K562 (cell line): ENCODE results near the gene PTP4A2. TPM values are rescaled to one million over a fixed set of nuclear protein-coding genes. Genes with fewer than 3 reads are reported as not detected.
A peak's percentile ranks its signal among the peaks of the same experiment; 100 is the strongest.

ENCODE experiments used
- CC2D1A ChIP-seq: fragments of 450-650 bp; IDR thresholded peaks from 2 replicates; pipeline ENCODE4 v1.6.1; 2017; ENCODE audit warnings: mild to moderate bottlenecking
- EZH2 ChIP-seq: IDR thresholded peaks from 2 replicates; pipeline ENCODE4 v1.6.1; 2012; ENCODE audit warnings: low read depth, mild to moderate bottlenecking, inconsistent platforms, low read length, borderline replicate concordance
- FOXA3 ChIP-seq, 2 experiments: fragments of 450-650 bp in 1 of 2; sonication (generic) in 1 of 2; formaldehyde crosslinking; IDR thresholded peaks in 1 of 2; conservative IDR thresholded peaks in 1 of 2; 2 replicates each; pipeline versions ENCODE4 v1.4.0 to v1.8.0; 2020 to 2022; ENCODE audit warnings: mild to moderate bottlenecking in 2 of 2, missing genetic modification reagents in 1 of 2
- PYGO2 ChIP-seq: fragments of 450-650 bp; IDR thresholded peaks from 2 replicates; pipeline ENCODE4 v1.6.1; 2016; ENCODE audit warnings: mild to moderate bottlenecking, missing genetic modification characterization, moderate library complexity, missing compliant biosample characterization
- SMAD1 ChIP-seq: fragments of 150-350 bp; IDR thresholded peaks from 2 replicates; pipeline ENCODE4 v1.6.1; 2014; ENCODE audit warnings: low read length, low read depth; ENCODE audit not compliant: partially characterized antibody
- ZNF282 ChIP-seq: sonication (generic); formaldehyde crosslinking; IDR thresholded peaks from 2 replicates; pipeline ENCODE4 v1.8.1; 2023; ENCODE audit warnings: missing genetic modification reagents
- polyA plus RNA-seq, 8 experiments: library from polyadenylated mRNA; depleted of rRNA in 4 of 8; stranded (reverse) in 5 of 8; unstranded in 3 of 8; fragments of >200 nt; fragmentation: Nextera tagmentation in 2 of 8; fragmentation: Illumina TruSeq in 1 of 8; extraction: Ambion mirVana in 2 of 8; extraction: Trizol in 1 of 8; gene quantifications; 2 replicates each; pipeline versions ENCODE4 v1.2.1 to v1.2.3, GENCODE V29; 2011 to 2014; ENCODE audit warnings: inconsistent platforms in 1 of 8, missing spikeins in 1 of 8
- total RNA-seq, 7 experiments: library from RNA; depleted of rRNA in 6 of 7; stranded (reverse); fragments of >200 nt in 6 of 7; fragmentation: Illumina TruSeq in 2 of 7; extraction: Trizol in 2 of 7; gene quantifications; 2 replicates each; pipeline versions ENCODE4 v1.2.1 to v1.2.3, GENCODE V29; 2011 to 2021; ENCODE audit warnings: low replicate concordance in 1 of 7
- TF ChIP-seq, protein P1 (sequence below): sonication (generic); formaldehyde crosslinking; IDR thresholded peaks from 2 replicates; pipeline ENCODE4 v1.8.1; 2023; ENCODE audit warnings: missing genetic modification reagents, mild to moderate bottlenecking, borderline replicate concordance
- TF ChIP-seq, protein P2 (sequence below): fragments of 250-450 bp; sonication (Bioruptor Pico); IDR thresholded peaks from 2 replicates; pipeline ENCODE4 v1.8.0; 2022; ENCODE audit warnings: inconsistent platforms
- TF ChIP-seq, protein P3 (sequence below): sonication (generic); formaldehyde crosslinking; IDR thresholded peaks from 2 replicates; pipeline ENCODE4 v1.8.0; 2022; ENCODE audit warnings: mild to moderate bottlenecking, missing genetic modification reagents
- TF ChIP-seq, protein P4 (sequence below): fragments of 150-350 bp; conservative IDR thresholded peaks from 2 replicates; pipeline ENCODE4 v1.6.1; 2014; ENCODE audit warnings: low read length
- TF ChIP-seq, protein P5 (sequence below): fragments of 450-650 bp; IDR thresholded peaks from 2 replicates; pipeline ENCODE4 v1.6.1; 2017; ENCODE audit warnings: antibody characterized with exemption

PTP4A2 gene
- total and polyA plus RNA-seq, 9 of the 15 experiments (the other 6 are each of a cell fraction or from before 2014, with no cell fraction given) = 197 to 870 (median 480) TPM

DNA sequence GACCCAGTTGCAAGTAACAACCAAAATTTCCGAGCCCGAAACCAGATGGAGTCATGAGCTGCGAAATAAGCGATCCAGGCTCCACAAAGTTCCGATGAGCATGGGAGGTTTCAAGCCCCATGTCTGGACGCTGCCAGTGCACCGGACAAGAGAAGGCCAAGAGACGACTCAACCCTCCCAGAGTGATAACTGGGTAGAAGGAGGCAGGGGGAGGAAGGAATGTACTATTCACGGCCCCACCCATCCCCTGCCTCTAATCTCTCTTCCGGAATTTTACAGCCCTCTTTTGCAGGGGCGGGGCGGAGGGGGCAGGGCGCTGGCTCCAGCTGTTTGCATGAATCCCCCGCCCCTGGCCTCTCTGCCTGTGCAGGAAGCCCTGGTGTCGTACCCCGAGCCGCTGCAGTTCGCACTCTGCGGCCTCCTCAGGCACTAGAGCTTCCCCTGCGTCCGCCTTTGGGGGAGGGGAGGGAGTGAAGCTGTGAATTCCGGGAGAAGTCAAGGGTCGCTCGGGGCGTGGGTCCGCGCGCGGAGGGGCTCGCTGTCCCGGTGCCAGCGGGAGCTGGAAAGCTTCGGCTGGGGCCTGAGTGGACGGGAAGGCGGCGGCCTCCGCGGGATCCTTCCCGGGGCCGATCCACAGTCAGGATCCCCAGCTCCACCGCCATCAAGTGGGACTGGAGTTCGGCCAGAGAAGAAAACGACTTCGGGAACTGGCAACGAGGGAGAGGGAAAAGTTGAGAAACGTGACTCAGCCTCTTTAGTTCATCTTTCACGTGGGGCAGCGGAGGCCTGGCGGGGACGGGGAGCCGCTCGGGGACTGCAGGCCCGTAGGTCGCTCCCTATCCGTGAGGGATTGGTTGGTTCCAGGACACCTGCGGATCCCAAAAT lies 6.3 kb upstream of the PTP4A2 start (continued):
- TF ChIP-seq, protein P1, sequence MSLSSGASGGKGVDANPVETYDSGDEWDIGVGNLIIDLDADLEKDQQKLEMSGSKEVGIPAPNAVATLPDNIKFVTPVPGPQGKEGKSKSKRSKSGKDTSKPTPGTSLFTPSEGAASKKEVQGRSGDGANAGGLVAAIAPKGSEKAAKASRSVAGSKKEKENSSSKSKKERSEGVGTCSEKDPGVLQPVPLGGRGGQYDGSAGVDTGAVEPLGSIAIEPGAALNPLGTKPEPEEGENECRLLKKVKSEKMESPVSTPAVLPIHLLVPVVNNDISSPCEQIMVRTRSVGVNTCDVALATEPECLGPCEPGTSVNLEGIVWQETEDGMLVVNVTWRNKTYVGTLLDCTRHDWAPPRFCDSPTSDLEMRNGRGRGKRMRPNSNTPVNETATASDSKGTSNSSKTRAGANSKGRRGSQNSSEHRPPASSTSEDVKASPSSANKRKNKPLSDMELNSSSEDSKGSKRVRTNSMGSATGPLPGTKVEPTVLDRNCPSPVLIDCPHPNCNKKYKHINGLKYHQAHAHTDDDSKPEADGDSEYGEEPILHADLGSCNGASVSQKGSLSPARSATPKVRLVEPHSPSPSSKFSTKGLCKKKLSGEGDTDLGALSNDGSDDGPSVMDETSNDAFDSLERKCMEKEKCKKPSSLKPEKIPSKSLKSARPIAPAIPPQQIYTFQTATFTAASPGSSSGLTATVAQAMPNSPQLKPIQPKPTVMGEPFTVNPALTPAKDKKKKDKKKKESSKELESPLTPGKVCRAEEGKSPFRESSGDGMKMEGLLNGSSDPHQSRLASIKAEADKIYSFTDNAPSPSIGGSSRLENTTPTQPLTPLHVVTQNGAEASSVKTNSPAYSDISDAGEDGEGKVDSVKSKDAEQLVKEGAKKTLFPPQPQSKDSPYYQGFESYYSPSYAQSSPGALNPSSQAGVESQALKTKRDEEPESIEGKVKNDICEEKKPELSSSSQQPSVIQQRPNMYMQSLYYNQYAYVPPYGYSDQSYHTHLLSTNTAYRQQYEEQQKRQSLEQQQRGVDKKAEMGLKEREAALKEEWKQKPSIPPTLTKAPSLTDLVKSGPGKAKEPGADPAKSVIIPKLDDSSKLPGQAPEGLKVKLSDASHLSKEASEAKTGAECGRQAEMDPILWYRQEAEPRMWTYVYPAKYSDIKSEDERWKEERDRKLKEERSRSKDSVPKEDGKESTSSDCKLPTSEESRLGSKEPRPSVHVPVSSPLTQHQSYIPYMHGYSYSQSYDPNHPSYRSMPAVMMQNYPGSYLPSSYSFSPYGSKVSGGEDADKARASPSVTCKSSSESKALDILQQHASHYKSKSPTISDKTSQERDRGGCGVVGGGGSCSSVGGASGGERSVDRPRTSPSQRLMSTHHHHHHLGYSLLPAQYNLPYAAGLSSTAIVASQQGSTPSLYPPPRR (CRISPR knock-in tag) = peak; percentile 49; the same call in 1 of the 2 replicates
- TF ChIP-seq PYGO2 (tag) (no peak), ZNF282 (CRISPR knock-in tag) (no peak; the same call in 1 of the 2 replicates), FOXA3 (CRISPR knock-in tag; conservative IDR thresholded peaks at IDR 0.05 in 1 of 2, IDR thresholded peaks at IDR 0.05 in 1 of 2) (peak; percentile 4 to 23; a peak in 1 of 4 replicates), CC2D1A (peak; percentile 99), SMAD1 (peak; percentile 92), EZH2 (no peak)
- TF ChIP-seq, protein P2, sequence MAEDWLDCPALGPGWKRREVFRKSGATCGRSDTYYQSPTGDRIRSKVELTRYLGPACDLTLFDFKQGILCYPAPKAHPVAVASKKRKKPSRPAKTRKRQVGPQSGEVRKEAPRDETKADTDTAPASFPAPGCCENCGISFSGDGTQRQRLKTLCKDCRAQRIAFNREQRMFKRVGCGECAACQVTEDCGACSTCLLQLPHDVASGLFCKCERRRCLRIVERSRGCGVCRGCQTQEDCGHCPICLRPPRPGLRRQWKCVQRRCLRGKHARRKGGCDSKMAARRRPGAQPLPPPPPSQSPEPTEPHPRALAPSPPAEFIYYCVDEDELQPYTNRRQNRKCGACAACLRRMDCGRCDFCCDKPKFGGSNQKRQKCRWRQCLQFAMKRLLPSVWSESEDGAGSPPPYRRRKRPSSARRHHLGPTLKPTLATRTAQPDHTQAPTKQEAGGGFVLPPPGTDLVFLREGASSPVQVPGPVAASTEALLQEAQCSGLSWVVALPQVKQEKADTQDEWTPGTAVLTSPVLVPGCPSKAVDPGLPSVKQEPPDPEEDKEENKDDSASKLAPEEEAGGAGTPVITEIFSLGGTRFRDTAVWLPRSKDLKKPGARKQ = no peak
- TF ChIP-seq, protein P3, sequence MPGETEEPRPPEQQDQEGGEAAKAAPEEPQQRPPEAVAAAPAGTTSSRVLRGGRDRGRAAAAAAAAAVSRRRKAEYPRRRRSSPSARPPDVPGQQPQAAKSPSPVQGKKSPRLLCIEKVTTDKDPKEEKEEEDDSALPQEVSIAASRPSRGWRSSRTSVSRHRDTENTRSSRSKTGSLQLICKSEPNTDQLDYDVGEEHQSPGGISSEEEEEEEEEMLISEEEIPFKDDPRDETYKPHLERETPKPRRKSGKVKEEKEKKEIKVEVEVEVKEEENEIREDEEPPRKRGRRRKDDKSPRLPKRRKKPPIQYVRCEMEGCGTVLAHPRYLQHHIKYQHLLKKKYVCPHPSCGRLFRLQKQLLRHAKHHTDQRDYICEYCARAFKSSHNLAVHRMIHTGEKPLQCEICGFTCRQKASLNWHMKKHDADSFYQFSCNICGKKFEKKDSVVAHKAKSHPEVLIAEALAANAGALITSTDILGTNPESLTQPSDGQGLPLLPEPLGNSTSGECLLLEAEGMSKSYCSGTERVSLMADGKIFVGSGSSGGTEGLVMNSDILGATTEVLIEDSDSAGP (CRISPR knock-in tag) = no peak
- TF ChIP-seq, protein P4, sequence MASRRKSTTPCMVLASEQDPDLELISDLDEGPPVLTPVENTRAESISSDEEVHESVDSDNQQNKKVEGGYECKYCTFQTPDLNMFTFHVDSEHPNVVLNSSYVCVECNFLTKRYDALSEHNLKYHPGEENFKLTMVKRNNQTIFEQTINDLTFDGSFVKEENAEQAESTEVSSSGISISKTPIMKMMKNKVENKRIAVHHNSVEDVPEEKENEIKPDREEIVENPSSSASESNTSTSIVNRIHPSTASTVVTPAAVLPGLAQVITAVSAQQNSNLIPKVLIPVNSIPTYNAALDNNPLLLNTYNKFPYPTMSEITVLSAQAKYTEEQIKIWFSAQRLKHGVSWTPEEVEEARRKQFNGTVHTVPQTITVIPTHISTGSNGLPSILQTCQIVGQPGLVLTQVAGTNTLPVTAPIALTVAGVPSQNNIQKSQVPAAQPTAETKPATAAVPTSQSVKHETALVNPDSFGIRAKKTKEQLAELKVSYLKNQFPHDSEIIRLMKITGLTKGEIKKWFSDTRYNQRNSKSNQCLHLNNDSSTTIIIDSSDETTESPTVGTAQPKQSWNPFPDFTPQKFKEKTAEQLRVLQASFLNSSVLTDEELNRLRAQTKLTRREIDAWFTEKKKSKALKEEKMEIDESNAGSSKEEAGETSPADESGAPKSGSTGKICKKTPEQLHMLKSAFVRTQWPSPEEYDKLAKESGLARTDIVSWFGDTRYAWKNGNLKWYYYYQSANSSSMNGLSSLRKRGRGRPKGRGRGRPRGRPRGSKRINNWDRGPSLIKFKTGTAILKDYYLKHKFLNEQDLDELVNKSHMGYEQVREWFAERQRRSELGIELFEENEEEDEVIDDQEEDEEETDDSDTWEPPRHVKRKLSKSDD = no peak; the same call in 1 of the 2 replicates
- TF ChIP-seq, protein P5, sequence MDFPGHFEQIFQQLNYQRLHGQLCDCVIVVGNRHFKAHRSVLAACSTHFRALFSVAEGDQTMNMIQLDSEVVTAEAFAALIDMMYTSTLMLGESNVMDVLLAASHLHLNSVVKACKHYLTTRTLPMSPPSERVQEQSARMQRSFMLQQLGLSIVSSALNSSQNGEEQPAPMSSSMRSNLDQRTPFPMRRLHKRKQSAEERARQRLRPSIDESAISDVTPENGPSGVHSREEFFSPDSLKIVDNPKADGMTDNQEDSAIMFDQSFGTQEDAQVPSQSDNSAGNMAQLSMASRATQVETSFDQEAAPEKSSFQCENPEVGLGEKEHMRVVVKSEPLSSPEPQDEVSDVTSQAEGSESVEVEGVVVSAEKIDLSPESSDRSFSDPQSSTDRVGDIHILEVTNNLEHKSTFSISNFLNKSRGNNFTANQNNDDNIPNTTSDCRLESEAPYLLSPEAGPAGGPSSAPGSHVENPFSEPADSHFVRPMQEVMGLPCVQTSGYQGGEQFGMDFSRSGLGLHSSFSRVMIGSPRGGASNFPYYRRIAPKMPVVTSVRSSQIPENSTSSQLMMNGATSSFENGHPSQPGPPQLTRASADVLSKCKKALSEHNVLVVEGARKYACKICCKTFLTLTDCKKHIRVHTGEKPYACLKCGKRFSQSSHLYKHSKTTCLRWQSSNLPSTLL = peak; percentile 96
